PC-9 (cell line): Measurements from ENCODE around the gene ITSN1. TPM values are rescaled to one million over a fixed set of nuclear protein-coding genes. Genes with fewer than 3 reads are reported as not detected.

ENCODE experiments used
- BruUV-seq: library from RNA; stranded (reverse); fragments of 400-500 nt; replicated peaks from 2 replicates; lab custom pipeline; 2021; lab: Mats Ljungman, UMichigan
- CTCF ChIA-PET: fragments of 300-600 bp; sonication (Branson Sonifier 250); formaldehyde crosslinking; loops from one replicate; lab custom pipeline; 2022; ENCODE audit warnings: antibody characterized with exemption; lab: Charles Lee
- POLR2A ChIA-PET: fragments of 300-600 bp; sonication (Branson Sonifier 250); formaldehyde crosslinking; loops from one replicate; lab custom pipeline; 2022; ENCODE audit warnings: antibody characterized with exemption; ENCODE audit not compliant: unreplicated experiment; lab: Charles Lee
- DNase-seq, 2 experiments: peaks; one replicate each; pipeline versions ENCODE4 v3.0.0 to v3.0.0-alpha.2; 2015 to 2022; ENCODE audit warnings: mixed read lengths in 1 of 2
- H2AFZ ChIP-seq: fragments of 200-600 bp; sonication (generic); 2 replicates; pipeline ENCODE4 v1.8.1; 2017; ENCODE audit warnings: antibody characterized with exemption
- H3F3A ChIP-seq: fragments of 200-600 bp; sonication (generic); 2 replicates; pipeline ENCODE4 v1.8.1; 2017; ENCODE audit warnings: antibody characterized with exemption, mild to moderate bottlenecking, low read depth; ENCODE audit not compliant: insufficient read depth
- H3K27ac ChIP-seq: fragments of 200-600 bp; sonication (generic); 2 replicates; pipeline ENCODE4 v1.6.1; 2016; ENCODE audit warnings: mixed run types
- H3K27me3 ChIP-seq: fragments of 200-600 bp; sonication (generic); 2 replicates; pipeline ENCODE4 v1.6.1; 2016; ENCODE audit warnings: low read depth, mixed run types; ENCODE audit not compliant: insufficient read depth
- H3K36me3 ChIP-seq: fragments of 200-600 bp; sonication (generic); 2 replicates; pipeline ENCODE4 v1.6.1; 2016; ENCODE audit warnings: low read depth, mixed run types
- H3K4me1 ChIP-seq: fragments of 200-600 bp; sonication (generic); replicated peaks from 2 replicates; pipeline ENCODE4 v1.6.1; 2016; ENCODE audit warnings: mixed run types; ENCODE audit not compliant: insufficient read depth
- H3K4me2 ChIP-seq: fragments of 200-600 bp; sonication (generic); 2 replicates; pipeline ENCODE4 v1.6.1; 2017; ENCODE audit warnings: mixed run types
- H3K4me3 ChIP-seq: fragments of 200-600 bp; sonication (generic); 2 replicates; pipeline ENCODE4 v1.6.1; 2016; ENCODE audit warnings: mixed run types
- H3K79me2 ChIP-seq: fragments of 200-600 bp; sonication (generic); 2 replicates; pipeline ENCODE4 v1.6.1; 2017; ENCODE audit warnings: low read depth, mixed run types
- H3K9me2 ChIP-seq: fragments of 200-600 bp; sonication (generic); 2 replicates; pipeline ENCODE4 v1.8.1; 2017; ENCODE audit warnings: mild to moderate bottlenecking; ENCODE audit not compliant: insufficient read depth
- H3K9me3 ChIP-seq: fragments of 200-600 bp; sonication (generic); 2 replicates; pipeline ENCODE4 v1.8.1; 2016; ENCODE audit warnings: low read depth; ENCODE audit not compliant: insufficient read depth
- H4K20me1 ChIP-seq: fragments of 200-600 bp; sonication (generic); 2 replicates; pipeline ENCODE4 v1.8.1; 2017; ENCODE audit not compliant: insufficient read depth
- EZH2 ChIP-seq: fragments of 200-600 bp; sonication (generic); IDR thresholded peaks from 2 replicates; pipeline ENCODE4 v1.8.0; 2017; ENCODE audit warnings: antibody characterized with exemption, low read depth
- intact Hi-C: fragments of 100-400 bp; cut with micrococcal nuclease; formaldehyde crosslinking; loops from one replicate; pipeline ENCODE4 v1.10.0; 2022; ENCODE audit not compliant: unreplicated experiment
- total RNA-seq: library from RNA; stranded (reverse); gene quantifications from 2 replicates; pipeline ENCODE4 v1.2.3, GENCODE V29; 2021
- TF ChIP-seq, protein P1 (sequence below): fragments of 200-600 bp; sonication (generic); conservative IDR thresholded peaks from 2 replicates; pipeline ENCODE4 v1.6.1; 2017; ENCODE audit warnings: mixed run types, antibody characterized with exemption, mild to moderate bottlenecking, moderate library complexity

ITSN1 gene
- total RNA-seq, 1 experiment from 2014 or later = 46.3 TPM

DNA sequence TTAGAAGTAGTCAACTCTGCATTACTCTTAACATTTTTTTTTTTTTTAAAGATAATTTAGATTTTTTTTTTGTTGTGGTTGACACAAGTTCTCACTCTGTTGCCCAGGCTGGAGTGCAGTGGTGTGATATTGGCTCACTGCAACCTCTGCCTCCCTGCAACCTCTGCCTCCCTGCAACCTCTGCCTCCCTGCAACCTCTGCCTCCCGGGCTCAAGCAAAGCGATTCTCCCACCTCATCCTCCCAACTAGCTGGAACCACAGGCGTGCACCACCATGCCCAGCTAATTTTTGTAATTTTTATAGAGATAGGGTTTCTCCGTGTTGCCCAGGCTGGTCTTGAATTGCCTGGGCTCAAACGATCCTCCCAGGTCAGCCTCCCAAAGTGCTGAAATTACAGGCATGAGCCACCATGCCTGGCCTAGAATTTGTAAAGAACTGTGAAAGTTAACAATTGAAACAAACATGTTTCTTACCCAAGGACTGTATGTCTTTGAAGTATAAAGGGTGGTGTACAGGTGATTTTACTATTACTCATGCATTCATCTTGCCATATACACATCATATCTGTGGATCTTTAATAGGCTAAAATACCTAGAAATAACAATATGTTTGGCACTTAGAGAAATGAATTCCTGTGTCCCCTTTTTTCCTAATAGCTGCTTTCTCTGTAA, 158.6 kb downstream of the ITSN1 start:
- peaks cover 21% of the 10 kb centered on the region; the same call in 1 of the 2 replicates for H3F3A ChIP-seq
- no peaks in the 10 kb centered on the region; the same call in 1 of the 2 replicates for H4K20me1 ChIP-seq
- peaks cover 41% of the 10 kb centered on the region for H3K4me1 ChIP-seq
- no peaks in the 10 kb centered on the region for H3K9me2 ChIP-seq
- H3K27me3 ChIP-seq = no peaks in the 10 kb centered on the region
- peak overlapping the region; percentile 36 for H3K4me2 ChIP-seq
- H2AFZ ChIP-seq = no peak overlapping the region
- ChIA-PET CTCF (no interaction called here), POLR2A (no interaction called here)
- BruUV-seq = no TSS peak
- H3K79me2 ChIP-seq = no peaks in the 10 kb centered on the region
- DNase-seq = no peak
- no peaks in the 10 kb centered on the region for H3K36me3 ChIP-seq
- no peaks in the 10 kb centered on the region for H3K9me3 ChIP-seq
- intact Hi-C loops = loop anchor here (1.0 kb wide), 3 partner anchors 40 to 159 kb away; partner anchors contain the start of gene ITSN1
- no peak for TF ChIP-seq EZH2
- TF ChIP-seq, protein P1, sequence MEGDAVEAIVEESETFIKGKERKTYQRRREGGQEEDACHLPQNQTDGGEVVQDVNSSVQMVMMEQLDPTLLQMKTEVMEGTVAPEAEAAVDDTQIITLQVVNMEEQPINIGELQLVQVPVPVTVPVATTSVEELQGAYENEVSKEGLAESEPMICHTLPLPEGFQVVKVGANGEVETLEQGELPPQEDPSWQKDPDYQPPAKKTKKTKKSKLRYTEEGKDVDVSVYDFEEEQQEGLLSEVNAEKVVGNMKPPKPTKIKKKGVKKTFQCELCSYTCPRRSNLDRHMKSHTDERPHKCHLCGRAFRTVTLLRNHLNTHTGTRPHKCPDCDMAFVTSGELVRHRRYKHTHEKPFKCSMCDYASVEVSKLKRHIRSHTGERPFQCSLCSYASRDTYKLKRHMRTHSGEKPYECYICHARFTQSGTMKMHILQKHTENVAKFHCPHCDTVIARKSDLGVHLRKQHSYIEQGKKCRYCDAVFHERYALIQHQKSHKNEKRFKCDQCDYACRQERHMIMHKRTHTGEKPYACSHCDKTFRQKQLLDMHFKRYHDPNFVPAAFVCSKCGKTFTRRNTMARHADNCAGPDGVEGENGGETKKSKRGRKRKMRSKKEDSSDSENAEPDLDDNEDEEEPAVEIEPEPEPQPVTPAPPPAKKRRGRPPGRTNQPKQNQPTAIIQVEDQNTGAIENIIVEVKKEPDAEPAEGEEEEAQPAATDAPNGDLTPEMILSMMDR = no peak
- H3K4me3 ChIP-seq = no peak overlapping the region
- peak overlapping the region; percentile 46 for H3K27ac ChIP-seq

DNA sequence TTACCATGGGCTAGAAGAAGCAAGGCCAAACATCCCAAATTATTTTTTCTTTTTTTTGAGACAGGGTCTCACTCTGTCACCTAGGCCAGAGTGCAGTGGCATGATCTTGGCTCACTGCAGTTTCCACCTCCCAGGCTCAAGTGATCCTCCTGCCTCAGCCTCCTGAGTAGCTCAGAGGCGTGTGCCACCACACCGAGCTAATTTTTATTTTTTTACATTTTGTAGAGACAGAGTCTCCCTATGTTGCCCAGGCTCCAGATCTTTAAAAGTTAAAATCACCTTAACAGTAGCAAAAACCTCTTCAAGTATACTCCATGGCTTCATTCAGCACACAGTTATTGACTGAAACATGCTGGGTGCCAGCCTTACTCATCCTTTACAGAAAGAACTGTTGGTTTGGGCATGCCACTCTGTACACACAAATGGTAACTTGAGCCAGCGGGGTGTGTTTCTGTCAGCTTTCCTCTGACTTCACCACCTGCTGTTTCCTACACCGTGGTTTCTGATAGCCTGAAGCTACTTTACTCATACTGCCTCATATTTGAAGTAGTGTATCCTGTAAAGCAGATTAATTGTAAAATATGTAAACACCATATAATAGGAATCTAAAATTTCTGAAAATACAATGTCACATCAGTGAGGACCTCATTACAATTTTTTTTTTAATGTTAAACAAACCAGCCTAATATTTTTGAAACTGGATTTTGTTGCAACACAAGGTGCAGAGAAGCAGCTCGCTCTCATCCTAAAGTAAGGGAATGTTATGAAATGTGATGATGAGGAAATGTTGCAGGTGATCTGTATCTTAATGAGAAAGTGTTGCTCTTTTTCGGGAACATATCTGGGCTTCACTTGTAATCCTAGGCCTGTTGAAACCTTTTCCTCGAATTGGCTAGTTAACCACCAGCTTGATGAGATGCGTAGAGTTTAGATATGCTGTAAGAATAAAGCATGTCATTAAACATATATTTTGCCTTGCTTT, 159.4 kb downstream of the ITSN1 start:
- no TSS peak for BruUV-seq
- intact Hi-C loops = loop anchor here (1.0 kb wide), 3 partner anchors 40 to 159 kb away; partner anchors contain the start of gene ITSN1
- no peak for TF ChIP-seq EZH2
- TF ChIP-seq, protein P1 = no peak
- H3F3A ChIP-seq = peaks cover 21% of the 10 kb centered on the region; the same call in 1 of the 2 replicates
- CTCF ChIA-PET = interaction anchor here (0.7 kb wide), 1 partner anchor 47 kb away, joined by 3 read pairs; no protein-coding TSS in a partner anchor
- H3K4me3 ChIP-seq = peak overlapping the region; percentile 22; the same call in 1 of the 2 replicates
- H3K4me1 ChIP-seq = peaks cover 41% of the 10 kb centered on the region
- H3K9me3 ChIP-seq = no peaks in the 10 kb centered on the region
- POLR2A ChIA-PET = interaction anchor here (0.5 kb wide), 1 partner anchor 161 kb away, joined by 5 read pairs; no protein-coding TSS in a partner anchor
- DNase-seq = peak; percentile 72 to 96
- peak overlapping the region; percentile 79 for H3K27ac ChIP-seq
- no peaks in the 10 kb centered on the region for H3K79me2 ChIP-seq
- H3K4me2 ChIP-seq = peak overlapping the region; percentile 71
- H3K27me3 ChIP-seq = no peaks in the 10 kb centered on the region
- no peak overlapping the region for H2AFZ ChIP-seq
- H4K20me1 ChIP-seq = no peaks in the 10 kb centered on the region
- H3K36me3 ChIP-seq = no peaks in the 10 kb centered on the region
- no peaks in the 10 kb centered on the region for H3K9me2 ChIP-seq

DNA sequence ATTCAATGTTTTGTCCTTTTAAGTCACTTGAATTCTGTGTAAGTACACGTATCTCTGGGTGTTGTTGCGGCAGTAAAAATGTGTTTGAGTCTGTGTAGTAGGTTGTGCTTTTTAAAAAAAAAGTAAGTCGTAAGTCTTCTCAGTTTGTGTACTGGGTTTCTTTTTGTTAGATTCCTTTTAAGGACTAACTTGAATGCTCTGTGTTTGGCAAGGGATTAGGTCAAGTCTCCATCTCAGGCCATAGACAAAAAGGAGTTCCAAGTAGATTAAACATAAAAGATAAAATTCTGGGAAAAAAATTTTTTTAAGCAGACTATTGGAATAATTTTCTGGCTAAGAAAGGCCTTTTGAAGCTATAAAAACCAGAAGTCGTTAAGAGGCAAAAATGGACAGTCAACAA, 160.2 kb downstream of the ITSN1 start:
- Histone ChIP-seq H3K9me2 (no peaks in the 10 kb centered on the region), H3K27me3 (no peaks in the 10 kb centered on the region), H3K4me1 (peaks cover 41% of the 10 kb centered on the region), H3K9me3 (no peaks in the 10 kb centered on the region), H3K36me3 (no peaks in the 10 kb centered on the region), H3K27ac (peak overlapping the region; percentile 79), H2AFZ (no peak overlapping the region), H3K79me2 (no peaks in the 10 kb centered on the region), H3F3A (peaks cover 21% of the 10 kb centered on the region; the same call in 1 of the 2 replicates), H4K20me1 (no peaks in the 10 kb centered on the region), H3K4me2 (peak overlapping the region; percentile 71), H3K4me3 (peak overlapping the region; percentile 22; the same call in 1 of the 2 replicates)
- no TSS peak for BruUV-seq
- POLR2A ChIA-PET = interaction anchor here (0.5 kb wide), 1 partner anchor 162 kb away, joined by 5 read pairs; no protein-coding TSS in a partner anchor
- DNase-seq = no peak
- TF ChIP-seq, protein P1 = no peak
- TF ChIP-seq EZH2 = no peak
- CTCF ChIA-PET = no interaction called here
- intact Hi-C loops = no loop called here
